Tibial artery (tissue), 4 donors: ENCODE data around the gene FDPS.
"Not testable (repeated sequence)": the region's sequence is repeated elsewhere in the genome, so short reads cannot be mapped to it uniquely, and the experiment has no call there.

Source experiments
- DNase-seq, 2 donors: peaks; one replicate each; pipeline ENCODE4 v3.0.0-alpha.2; 2019
- H3K27ac ChIP-seq, 2 donors: fragments of 200-600 bp; sonication (generic) in 1 of 2; 1 replicate in 1 of 2; 2 replicates in 1 of 2; pipeline ENCODE4 v1.5.1; 2018 to 2019; ENCODE audit warnings: mild to moderate bottlenecking in 1 of 2
- H3K27me3 ChIP-seq, 2 donors: fragments of 200-600 bp; sonication (generic) in 1 of 2; one replicate each; pipeline versions ENCODE4 v1.5.1 to v1.6.0; 2016 to 2019
- H3K36me3 ChIP-seq, 3 donors: fragments of 200-600 bp; sonication (generic) in 2 of 3; one replicate each; pipeline ENCODE4 v1.5.1; 2016 to 2019; ENCODE audit warnings: mild to moderate bottlenecking in 2 of 3
- H3K4me1 ChIP-seq, 4 donors: fragments of 200-600 bp; sonication (generic) in 2 of 4; 1 replicate in 3 of 4; 2 replicates in 1 of 4; pipeline ENCODE4 v1.5.1; 2016 to 2019
- H3K4me3 ChIP-seq, 2 donors: fragments of 200-600 bp; sonication (generic) in 1 of 2; 1 replicate in 1 of 2; 2 replicates in 1 of 2; pipeline ENCODE4 v1.5.1; 2018 to 2019; ENCODE audit warnings: mild to moderate bottlenecking in 2 of 2
- H3K9me3 ChIP-seq, 3 donors: fragments of 200-600 bp; sonication (generic) in 1 of 3; one replicate each; pipeline ENCODE4 v1.5.1; 2016 to 2019
- CTCF ChIP-seq, 2 experiments: fragments of 200-600 bp in 1 of 2; fragments of 450-650 bp in 1 of 2; IDR thresholded peaks; one replicate each; pipeline ENCODE4 v1.5.1; 2017 to 2019; ENCODE audit warnings: antibody characterized with exemption in 2 of 2, mild to moderate bottlenecking in 1 of 2, moderate library complexity in 1 of 2
- intact Hi-C: fragments of 100-400 bp; cut with DNase I; formaldehyde crosslinking; loops from one replicate; pipeline ENCODE4 v1.15.0; 2023; ENCODE audit warnings: low total_unique reads

Gene FDPS

DNA sequence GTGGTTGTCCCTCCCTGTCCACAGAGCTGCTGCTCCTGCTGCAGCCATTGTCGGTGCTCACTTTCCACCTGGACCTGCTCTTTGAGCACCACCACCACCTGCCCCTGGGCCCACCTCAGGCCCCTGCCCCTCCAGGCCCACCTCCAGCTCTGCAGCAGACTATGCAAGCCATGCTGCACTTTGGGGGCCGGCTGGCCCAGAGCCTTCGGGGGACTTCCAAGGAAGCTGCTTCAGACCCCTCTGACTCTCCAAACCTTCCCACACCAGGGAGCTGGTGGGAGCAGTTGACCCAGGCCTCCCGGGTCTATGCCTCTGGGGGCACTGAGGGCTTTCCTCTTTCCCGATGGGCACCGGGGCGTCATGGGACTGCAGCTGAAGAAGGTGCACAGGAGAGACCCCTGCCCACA lies 18.0 kb downstream of the FDPS start:
- Histone ChIP-seq H3K27ac (peak overlapping the region in 1 of 2 donors; percentile 99), H3K36me3 (peaks cover 23 to 56% (median 46%) of the 10 kb centered on the region in 3 donors), H3K4me1 (peaks cover 0 to 39% (median 25%) of the 10 kb centered on the region in 4 donors), H3K9me3 (no peaks in the 10 kb centered on the region), H3K27me3 (no peaks in the 10 kb centered on the region), H3K4me3 (no peak overlapping the region)
- peak in 1 of 2 donors; percentile 65 for DNase-seq
- intact Hi-C loops: no loop called here
- no peak for TF ChIP-seq CTCF (IDR thresholded peaks at IDR 0.05)

DNA sequence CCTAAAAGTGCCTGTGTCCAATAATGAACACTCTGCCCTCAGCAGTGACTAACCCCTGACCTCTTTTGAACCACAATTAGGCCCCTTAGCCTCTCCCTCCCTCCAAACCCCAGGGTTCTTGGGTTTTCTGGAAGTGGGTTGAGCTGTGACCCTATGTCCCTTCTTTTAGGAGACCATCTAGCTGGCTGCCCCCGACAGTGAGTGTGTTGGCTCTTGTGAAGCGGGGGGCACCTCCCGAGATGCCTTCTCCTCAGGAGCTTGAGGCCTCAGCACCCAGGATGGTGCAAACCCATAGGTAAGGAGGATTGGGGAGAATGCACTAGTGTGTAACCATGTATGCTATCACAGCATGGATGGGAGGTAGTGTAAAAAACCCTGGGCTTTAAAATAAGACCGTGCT lies 19.3 kb downstream of the FDPS start:
- H3K36me3 ChIP-seq: peaks cover 23 to 62% (median 49%) of the 10 kb centered on the region in 3 donors
- peak in 1 of 2 donors; percentile 27 for DNase-seq
- peaks cover 0 to 28% (median 14%) of the 10 kb centered on the region in 4 donors for H3K4me1 ChIP-seq
- H3K9me3 ChIP-seq: no peaks in the 10 kb centered on the region
- TF ChIP-seq CTCF (IDR thresholded peaks at IDR 0.05): no peak
- H3K27ac ChIP-seq: no peak overlapping the region
- H3K4me3 ChIP-seq: no peak overlapping the region
- intact Hi-C loops: no loop called here
- H3K27me3 ChIP-seq: no peaks in the 10 kb centered on the region

GRCh38 chr1:155328856-155329255 lies 20.2 kb downstream of the FDPS start:
- peak in 1 of 2 donors; percentile 41 for DNase-seq
- H3K4me3 ChIP-seq, intact Hi-C loops, H3K9me3 ChIP-seq, H3K27me3 ChIP-seq: not testable (repeated sequence)
- Histone ChIP-seq H3K4me1 (peaks cover 0 to 28% (median 14%) of the 10 kb centered on the region in 4 donors), H3K36me3 (peaks cover 23 to 70% (median 57%) of the 10 kb centered on the region in 3 donors), H3K27ac (peak overlapping the region in 1 of 2 donors; percentile 7)

- intact Hi-C loops: no loop called here
- TF ChIP-seq CTCF (IDR thresholded peaks at IDR 0.05): no peak
- Histone ChIP-seq H3K27ac (no peak overlapping the region), H3K36me3 (peaks cover 23 to 79% (median 64%) of the 10 kb centered on the region in 3 donors), H3K4me3 (no peak overlapping the region), H3K27me3 (no peaks in the 10 kb centered on the region), H3K9me3 (no peaks in the 10 kb centered on the region), H3K4me1 (peaks cover 0 to 27% (median 12%) of the 10 kb centered on the region in 4 donors)
- DNase-seq: peak in 1 of 2 donors; percentile 45
Observed at GRCh38 chr1:155329980-155330598, 21.4 kb downstream of the FDPS start.

DNA sequence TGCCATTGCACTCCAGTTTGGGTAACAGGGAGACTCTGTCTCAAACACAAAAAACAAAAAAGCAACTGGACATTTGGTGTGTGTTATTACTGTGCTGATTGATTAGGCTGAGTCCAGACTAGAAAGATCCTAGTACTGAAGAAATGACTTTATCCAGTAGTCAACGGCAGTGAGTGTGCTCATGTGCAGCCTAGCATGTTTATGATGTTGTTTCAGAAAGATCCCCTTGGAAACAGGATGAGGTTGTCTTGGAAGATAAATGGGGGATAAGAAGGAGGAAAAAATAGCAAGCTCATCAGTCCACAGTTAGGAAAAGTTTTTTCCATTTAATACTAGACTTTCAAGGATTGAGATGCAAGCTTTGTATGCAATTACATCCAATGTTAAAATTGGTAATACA lies 26.3 kb downstream of the FDPS start:
- Histone ChIP-seq H3K9me3 (no peaks in the 10 kb centered on the region), H3K4me1 (no peaks in the 10 kb centered on the region), H3K27ac (no peak overlapping the region), H3K27me3 (no peaks in the 10 kb centered on the region), H3K36me3 (peaks cover 49 to 88% (median 70%) of the 10 kb centered on the region in 3 donors), H3K4me3 (no peak overlapping the region)
- intact Hi-C loops: no loop called here
- DNase-seq: no peak
- TF ChIP-seq CTCF (IDR thresholded peaks at IDR 0.05): no peak

DNA sequence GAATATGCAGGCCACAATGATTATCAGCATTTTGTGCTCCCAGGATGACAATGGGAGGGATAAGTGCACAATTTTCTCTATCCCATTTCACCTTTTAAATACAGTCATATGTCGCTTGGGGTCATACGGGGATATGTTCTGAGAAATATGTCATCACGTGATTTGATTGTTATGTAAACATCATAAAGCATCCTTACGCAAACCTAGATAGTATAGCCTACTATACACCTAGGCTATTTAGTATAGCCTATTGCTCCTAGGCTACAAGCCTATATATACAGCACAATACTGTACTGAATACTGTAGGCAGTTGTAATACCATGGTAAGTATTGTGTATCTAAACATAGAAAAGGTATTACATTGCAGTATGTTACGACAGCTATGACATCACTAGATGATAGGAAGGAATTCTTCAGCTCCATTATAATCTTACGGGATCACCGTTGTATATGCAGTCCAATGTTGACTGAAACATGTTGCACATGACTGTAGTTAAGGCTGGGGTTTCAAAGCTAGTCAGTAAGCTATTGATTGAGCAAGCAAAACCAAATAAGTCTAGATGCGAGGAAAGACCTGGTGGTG lies 30.9 kb downstream of the FDPS start:
- DNase-seq: no peak
- Histone ChIP-seq H3K9me3 (no peaks in the 10 kb centered on the region), H3K27ac (no peak overlapping the region), H3K27me3 (no peaks in the 10 kb centered on the region), H3K36me3 (peaks cover 79 to 100% (median 83%) of the 10 kb centered on the region in 3 donors), H3K4me3 (no peak overlapping the region), H3K4me1 (no peaks in the 10 kb centered on the region)
- no peak for TF ChIP-seq CTCF (IDR thresholded peaks at IDR 0.05)
- intact Hi-C loops: no loop called here
